Cardiac fibroblast (primary cell): Measurements from ENCODE around the gene CGB3.

Experiments
- DNase-seq, 2 donors: peaks; one replicate each; pipeline versions ENCODE4 v3.0.0 to v3.0.0-alpha.2; 2010; ENCODE audit warnings: low read depth in 2 of 2
- H3K4me3 ChIP-seq, 2 donors: replicated peaks in 1 of 2; 1 replicate in 1 of 2; 2 replicates in 1 of 2; pipeline ENCODE4 v1.5.1; 2011; ENCODE audit warnings: low read depth in 2 of 2, low read length in 2 of 2, mild to moderate bottlenecking in 2 of 2, moderate library complexity in 1 of 2
- TF ChIP-seq, protein P1 (sequence below): IDR thresholded peaks from one replicate; pipeline ENCODE4 v1.5.1; 2011; ENCODE audit warnings: low read depth, mild to moderate bottlenecking, low read length, inconsistent platforms

The CGB3 gene

GRCh38 chr19:48991011-48991609, 33.0 kb downstream of the CGB3 start:
- TF ChIP-seq, protein P1, sequence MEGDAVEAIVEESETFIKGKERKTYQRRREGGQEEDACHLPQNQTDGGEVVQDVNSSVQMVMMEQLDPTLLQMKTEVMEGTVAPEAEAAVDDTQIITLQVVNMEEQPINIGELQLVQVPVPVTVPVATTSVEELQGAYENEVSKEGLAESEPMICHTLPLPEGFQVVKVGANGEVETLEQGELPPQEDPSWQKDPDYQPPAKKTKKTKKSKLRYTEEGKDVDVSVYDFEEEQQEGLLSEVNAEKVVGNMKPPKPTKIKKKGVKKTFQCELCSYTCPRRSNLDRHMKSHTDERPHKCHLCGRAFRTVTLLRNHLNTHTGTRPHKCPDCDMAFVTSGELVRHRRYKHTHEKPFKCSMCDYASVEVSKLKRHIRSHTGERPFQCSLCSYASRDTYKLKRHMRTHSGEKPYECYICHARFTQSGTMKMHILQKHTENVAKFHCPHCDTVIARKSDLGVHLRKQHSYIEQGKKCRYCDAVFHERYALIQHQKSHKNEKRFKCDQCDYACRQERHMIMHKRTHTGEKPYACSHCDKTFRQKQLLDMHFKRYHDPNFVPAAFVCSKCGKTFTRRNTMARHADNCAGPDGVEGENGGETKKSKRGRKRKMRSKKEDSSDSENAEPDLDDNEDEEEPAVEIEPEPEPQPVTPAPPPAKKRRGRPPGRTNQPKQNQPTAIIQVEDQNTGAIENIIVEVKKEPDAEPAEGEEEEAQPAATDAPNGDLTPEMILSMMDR = no peak
- peak overlapping the region; percentile 73 to 98 for H3K4me3 ChIP-seq
- DNase-seq = no peak

- no peak overlapping the region for H3K4me3 ChIP-seq
- TF ChIP-seq, protein P1 = no peak
- no peak for DNase-seq
These were observed 33.7 kb downstream of the CGB3 start for GRCh38 chr19:48990400-48990799.

DNA sequence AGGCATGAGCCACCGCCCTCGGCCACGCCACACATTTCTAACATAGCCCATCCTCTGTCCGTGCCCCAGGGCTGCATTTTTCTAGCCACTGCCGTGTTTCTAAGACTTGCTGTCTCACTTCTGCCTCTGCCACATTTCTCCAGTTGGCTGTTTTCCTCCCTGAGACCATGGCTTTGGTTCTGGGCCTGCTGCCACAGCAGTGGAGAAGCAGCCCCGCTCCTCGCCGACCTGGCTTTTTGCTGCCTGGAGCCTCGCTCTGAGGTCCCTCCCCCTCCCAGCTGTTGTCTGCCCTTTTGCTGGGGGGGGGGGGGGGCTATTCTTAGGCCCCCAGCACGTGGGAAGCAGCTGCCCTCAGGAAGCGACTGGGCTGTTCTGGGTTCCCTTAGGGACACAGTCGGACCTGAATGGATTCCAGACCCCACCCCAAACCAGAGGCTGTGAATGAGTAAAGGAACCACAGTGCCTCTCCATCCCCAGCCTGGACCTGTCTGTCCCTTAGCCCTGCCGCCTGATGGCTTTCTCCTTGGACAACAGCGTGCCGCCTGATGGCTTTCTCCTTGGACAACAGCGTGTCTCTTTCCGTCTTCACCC, 34.3 kb downstream of the CGB3 start:
- TF ChIP-seq, protein P1 = no peak
- no peak overlapping the region for H3K4me3 ChIP-seq
- no peak for DNase-seq

- no peak for DNase-seq
- no peak overlapping the region for H3K4me3 ChIP-seq
- TF ChIP-seq, protein P1 = no peak
These were observed 35.3 kb downstream of the CGB3 start for GRCh38 chr19:48988860-48989259.

- no peak overlapping the region for H3K4me3 ChIP-seq
- DNase-seq = no peak
- TF ChIP-seq, protein P1 = no peak
These were observed 35.8 kb downstream of the CGB3 start for GRCh38 chr19:48988286-48988685.

DNA sequence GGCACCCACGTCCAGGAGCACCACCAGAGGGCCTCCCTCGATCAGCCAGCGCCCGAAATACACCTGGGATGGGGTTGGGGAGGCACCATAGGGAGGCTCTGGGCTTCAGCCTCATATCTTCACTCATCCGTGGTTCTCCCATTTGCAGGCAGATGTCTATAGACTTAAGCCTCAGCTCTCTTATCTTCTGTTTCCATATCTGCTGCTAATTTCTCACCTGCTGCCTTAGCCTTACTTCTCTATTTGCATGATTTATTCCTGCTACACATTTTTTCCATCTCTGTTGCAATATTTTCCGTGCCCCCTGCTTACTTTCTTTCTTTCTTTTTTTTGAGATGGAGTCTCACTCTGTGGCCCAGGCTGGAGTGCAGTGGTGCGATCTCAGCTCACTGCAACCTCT, 36.8 kb downstream of the CGB3 start:
- TF ChIP-seq, protein P1 = no peak
- H3K4me3 ChIP-seq = no peak overlapping the region
- no peak for DNase-seq

GRCh38 chr19:48986211-48986610, 37.9 kb downstream of the CGB3 start:
- no peak for DNase-seq
- H3K4me3 ChIP-seq = no peak overlapping the region
- TF ChIP-seq, protein P1 = no peak
